ENCODE results near the gene CEMIP.

The CEMIP gene

DNA sequence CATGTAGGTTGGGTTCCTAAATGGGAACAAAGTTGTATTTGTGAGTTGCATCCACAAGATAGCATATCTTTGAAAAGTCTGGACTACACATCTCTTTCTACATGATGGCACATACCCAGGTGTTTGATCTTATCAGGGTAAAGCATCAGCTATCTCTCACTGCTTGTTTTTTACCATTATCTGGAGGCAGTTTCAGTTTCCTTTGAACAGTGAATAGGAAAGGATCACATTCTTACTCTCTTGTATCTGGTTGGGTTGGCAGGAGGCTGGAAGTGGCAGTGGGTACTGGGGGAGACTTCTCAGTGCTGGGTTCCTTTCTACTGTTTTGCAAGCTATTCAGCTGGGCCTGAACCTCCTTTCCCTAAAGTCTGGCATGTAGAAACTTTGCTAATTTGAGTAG is 4.1 kb downstream of the CEMIP start:
- DNase-seq (ENCODE audit: low read depth in 2 of 2), result no peak

DNA sequence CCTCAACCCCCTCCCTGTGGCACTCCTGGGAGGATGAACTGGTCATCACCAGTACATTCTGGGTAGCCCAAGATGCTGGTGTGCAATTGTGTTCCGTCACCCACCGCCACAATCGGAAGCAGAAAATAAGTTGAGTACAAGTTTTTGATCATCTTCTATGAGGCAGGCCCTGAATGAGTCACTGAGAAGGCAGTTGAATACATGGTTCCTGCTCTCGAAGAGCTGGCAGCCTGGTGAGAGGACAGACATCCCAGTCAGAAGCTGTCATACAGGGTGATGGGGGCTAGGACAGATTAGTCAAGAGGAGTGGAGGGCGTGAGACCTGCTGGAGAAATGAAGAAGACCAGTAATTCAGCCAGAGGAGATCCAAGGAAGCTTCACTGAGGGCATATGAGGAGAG is 6.2 kb downstream of the CEMIP start:
- no peak for DNase-seq (ENCODE audit: low read depth in 2 of 2)

DNA sequence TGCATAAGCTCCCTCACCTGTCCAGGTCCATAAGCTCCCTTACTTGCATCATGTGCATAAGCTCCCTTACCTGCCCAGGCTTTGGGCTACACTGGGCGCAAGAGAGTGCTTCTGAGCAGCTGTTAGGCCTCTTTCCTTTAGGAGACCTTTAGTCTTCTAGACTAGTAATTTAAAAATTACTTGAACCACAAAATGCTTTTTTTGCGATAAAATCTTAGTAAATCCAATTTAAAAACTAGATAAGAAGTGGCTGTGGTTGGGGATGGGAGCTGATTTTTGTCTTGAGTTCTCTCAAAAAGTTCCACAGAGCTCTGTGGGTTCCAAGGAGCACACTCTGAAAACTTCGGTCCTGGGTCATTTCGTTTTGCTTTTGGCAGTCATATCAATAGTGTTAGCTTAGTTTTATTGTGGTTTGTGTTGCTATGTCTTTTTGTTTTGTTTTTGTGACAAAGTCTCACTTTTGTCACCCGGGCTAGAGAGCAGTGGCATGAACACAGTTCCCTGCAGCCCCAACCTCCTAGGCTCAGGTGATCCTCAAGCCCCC is 6.7 kb downstream of the CEMIP start:
- no peak for DNase-seq (ENCODE audit: low read depth in 2 of 2)

DNA sequence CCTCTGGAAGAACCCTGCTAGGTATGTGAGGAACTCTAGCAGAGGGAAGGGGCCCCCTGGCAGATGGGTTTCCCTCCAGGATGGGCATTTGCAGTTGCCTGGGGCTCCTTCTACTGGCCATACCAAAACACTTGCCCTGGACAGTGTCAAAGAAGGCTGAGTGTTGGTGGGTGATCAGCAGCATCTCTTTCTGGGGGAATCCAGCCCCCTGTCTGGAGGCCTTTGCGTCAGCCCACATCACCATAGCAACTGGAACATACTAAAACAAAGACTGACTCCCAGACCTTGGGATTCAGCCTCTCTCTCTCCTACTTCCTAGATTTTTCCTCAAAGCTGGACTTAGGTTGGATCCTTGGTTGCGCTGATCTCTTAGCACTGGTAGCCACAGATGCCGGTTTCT is 8.1 kb downstream of the CEMIP start:
- no peak for DNase-seq (ENCODE audit: low read depth in 2 of 2)

DNA sequence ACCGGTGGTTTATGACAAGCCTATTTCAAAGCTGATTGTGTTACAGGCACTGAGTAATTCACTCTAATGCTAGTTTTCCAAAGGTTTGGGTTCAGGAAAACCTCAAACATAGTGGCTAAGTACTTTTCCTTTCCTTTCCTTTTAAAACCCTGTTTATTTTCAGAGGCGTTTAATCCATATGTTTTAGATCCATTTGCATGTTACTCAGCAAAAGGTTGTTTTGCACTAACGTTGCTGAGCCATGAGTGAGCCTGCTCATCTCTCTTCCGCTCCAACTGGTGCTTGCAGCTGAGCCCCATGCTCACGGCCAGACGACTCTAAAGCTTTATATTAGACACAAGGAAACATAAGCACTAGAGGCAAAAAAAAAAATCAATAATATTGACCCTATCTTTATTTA is 9.4 kb downstream of the CEMIP start:
- no peak for DNase-seq (ENCODE audit: low read depth in 2 of 2)

DNA sequence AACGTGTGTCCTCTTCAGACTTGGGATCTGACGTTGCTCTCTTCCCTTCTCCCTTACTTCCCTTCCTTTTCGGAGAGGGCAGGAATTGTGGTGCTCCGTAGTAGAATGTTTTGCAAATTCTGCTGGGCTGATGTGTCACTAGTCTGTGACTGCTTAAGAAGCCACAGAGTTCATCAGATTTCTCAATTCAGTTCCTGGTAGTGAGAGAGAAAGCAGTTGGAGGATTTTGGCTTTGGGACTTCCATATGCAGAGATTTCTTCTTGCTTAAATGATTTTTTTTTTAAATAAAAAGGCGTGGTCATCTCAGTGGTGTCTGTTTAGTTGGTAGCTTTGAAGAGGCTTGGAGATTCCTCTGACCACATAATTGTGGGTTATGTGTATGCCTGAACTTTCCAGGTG is 10.1 kb downstream of the CEMIP start:
- DNase-seq (ENCODE audit: low read depth in 2 of 2), result no peak

DNA sequence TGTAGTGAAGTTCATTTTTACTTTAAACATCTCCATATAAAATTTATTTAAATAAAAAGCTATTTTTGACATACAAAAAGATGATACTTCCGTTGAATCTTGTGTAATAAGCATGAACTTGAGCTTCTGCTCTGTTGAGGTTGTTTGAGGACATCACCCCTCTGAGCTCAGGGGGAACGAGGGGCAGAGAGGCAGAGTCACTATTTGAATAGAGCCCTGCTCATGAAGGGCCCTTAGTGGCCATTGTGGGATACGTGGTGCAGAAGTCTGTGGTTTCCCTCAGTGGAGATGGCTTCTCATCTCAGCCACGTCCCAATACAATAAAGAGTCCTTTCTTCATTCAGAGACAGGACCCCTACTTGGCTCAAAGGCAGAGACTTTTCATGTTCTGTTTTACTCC is 10.6 kb downstream of the CEMIP start:
- DNase-seq (ENCODE audit: low read depth in 2 of 2), result no peak

DNA sequence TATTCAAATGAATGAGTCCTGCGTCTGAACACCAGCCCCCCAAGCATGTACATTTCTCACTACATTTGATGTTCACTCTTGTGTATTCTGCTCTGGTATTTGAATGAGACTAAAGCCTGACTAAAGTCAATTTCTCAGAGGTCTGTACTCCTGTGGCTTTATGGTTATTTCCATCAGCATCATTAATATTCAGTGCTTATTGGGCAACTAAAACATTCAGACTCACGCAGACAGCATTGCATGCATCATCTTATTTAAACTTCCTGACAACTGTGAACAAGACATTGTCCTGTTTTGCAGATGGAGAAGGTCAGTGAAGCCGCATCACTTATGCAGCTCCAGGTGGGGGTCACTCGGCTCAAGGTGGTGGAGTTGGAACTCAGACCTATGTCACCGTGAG is 11.1 kb downstream of the CEMIP start:
- no peak for DNase-seq (ENCODE audit: low read depth in 2 of 2)

DNA sequence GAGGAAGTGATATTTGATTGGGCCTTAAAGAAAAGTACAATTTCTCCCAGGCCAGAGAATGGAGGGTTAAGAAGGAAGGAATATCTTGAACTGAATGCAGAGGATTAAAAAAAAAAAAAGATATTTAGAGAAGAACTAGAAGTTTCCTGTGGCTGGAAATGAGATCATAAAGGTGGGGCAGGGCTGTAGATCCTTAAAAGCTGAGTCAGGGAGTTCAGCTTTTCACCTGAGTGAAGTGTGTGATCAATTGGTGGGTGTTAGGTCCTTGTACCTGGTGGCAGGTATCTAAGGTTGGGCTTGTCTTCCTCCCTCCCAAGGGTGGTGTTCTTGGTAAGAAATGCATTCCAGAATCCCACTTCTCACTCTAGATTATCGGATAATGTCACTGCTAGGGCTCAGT is 11.8 kb downstream of the CEMIP start:
- no peak for DNase-seq (ENCODE audit: low read depth in 2 of 2)

DNA sequence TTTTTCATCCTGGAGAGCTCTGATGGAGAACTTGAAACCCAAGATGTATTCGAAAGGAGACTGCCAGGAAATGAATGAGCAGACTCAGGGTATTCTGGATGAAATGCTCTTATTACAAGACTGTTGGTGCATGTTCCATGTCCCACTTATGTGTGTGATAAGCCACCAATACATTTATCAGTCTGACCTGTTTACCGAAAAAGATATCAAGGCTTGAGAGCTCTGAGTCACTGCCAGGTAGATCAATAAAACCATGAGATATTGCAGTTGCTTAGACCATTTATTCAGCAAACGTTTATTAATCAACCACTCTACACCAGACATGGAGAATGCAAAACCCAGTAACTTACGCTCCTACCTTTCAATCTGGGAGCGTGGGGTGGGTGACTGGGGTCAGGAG is 17.2 kb downstream of the CEMIP start:
- no peak for DNase-seq (ENCODE audit: low read depth in 2 of 2)

DNA sequence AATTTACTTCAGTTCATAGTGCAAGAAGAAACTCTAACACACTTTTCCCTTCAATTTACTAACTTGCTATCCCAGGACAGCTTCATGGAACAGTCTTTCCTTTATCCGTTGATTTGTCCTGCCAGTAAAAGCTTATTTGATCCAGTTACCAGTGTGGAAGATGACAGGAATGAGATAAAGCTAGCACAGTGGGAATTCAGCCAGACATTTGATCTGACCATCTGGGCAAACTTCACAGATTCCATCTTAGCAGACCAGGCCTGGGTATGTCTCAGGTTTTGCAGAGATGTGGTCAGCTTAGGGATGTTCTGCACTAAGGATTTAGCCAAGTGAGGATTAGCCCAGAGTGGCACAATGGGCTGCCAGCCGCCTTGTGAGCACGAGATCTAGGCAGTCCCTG is 19.7 kb downstream of the CEMIP start:
- DNase-seq (ENCODE audit: low read depth in 2 of 2), result no peak

DNA sequence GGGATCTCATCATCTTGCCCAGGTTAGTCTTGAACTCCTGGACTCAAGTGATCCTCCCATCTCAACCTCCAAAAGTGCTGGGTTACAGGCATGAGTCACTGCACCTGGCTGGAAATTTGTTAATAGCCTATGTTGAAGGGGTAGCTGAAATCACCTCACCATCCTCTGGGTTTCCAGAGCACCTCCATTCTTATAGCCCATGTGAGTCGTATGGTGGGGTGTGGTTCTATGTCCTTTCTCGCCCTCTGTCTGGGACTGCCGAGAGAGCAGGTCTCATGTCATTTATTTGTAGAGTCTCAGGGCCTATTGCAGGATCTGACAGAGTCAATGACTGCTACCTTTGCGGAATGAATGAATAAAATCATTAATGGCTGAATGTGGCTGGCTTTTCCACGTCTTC is 20.9 kb downstream of the CEMIP start:
- DNase-seq (ENCODE audit: low read depth in 2 of 2), result no peak

DNA sequence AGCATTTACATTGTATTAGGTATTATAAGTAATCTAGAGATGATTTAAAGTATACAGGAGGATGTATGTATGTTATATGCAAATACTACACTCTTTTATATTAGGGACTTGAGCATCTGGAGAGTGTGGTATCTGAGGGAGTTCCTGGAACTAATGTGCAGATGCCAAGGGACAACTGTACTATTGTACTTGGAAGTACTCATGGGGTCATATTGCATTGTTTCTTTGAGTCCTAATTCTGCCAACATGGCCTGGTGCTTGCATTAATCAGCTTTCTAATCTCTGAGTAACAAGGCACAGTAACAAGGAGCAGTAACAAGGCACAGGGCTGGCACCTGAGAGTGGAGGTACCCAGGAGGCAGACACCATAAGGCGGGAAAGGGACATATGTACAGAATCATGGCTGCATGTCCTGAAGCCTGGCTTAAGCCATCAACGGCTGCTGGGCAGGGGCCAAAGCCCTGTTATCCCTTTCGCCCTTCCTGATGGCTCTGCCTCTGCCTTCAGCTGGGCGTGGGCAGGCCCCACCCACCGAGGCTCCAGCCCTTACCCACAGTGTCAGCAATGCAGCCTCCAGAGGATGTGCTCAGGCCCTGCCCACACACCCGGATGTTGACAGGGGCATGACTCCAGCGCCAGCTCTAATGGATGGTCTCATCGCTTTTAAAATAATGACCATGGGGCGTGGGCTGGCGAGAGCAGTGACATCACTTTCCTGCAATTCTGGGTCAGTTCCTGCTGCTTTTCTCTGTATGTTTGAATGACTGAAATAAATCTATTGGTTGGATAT is 22.9 kb downstream of the CEMIP start:
- DNase-seq (ENCODE audit: low read depth in 2 of 2), result no peak

DNA sequence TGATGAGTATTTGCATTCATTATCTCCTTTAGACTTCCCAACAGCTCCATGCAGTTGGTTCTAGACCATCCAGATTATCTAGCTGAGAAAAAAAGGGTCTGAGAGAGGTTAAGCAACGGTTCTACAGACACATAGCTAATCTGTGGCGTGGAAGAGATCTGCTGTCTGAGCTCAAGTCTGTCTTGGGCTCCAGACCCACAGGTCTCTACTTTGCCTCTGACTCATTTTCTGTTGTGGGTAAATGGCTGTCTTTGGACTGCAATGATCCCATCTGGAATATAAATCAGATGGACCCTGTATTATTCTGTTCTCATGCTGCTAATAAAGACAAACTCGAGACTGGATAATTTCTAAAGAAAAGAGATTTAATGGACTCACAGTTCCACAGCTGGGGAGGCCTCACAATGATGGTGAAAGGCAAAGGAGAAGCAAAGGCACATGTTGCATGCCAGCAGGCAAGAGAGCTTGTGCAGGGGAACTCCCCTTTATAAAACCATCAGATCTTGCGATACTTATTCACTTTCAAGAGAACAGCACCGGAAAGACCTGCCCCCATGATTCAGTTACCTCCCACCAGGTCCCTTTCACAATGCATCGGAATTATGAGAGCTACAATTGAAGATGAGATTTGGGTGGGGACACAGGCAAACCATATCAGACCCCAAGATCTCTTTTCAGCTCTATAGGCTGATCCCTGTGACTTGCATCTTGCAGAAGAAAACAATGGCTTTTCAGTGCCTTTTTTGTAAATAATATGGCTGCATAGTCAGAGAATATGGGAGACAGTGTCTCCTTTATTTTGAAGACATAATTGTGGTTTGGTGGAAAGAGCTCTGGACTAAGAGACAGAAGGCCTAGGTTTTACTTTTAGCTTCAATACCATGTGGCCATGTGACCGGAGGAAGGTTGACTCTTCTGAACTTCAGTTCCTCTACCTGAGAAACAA is 24.7 kb downstream of the CEMIP start:
- DNase-seq (ENCODE audit: low read depth in 2 of 2), result no peak

DNA sequence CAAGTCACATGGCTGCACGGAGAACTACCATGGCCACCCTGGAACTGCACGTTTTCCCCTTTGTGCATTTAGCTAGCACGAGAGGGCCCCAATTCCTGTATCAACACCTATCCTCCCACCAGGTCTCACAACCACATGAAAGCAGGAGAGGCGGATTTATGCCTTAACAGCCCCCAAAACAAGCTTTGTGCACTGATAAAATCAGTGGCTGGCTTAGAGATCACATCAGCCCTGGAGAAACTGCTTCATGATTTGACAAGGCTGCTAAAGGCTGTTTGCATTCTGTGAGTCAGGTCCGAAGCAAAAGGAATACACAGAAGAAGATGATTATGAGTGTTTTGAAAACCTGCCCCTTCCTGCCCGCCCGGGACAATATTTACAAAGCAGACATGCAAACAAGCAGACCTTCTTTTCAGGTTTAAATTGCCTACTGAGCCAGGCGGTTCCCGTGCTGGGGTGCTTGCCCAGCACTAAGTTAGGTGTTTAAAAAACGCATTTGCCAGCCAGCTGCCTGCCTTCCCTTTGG is 25.9 kb downstream of the CEMIP start:
- DNase-seq (ENCODE audit: low read depth in 2 of 2), result no peak

DNA sequence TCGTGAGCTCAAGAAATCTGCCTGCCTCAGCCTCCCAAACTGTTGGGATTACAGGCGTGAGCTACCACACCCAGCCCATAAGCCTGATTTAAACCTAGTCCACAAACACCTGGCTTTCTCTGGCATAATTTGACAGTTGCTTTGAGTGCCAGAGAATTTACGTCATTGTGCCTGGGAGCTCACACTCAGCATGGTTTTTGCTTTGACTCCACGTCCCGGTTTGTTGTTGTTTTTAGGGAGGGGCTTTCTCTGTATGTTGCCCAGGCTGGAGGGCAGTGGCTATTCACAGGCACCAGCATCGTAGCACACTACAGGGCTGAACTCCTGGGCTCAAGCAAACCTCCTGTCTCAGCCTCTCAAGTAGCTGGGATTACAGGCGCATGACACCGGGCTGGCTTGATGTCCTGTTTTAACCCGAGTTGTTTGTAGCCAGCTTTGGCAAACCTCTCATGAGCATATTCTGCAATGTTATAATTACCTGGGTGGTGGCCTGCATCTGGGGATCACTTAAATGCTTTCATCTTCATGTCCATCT is 32.7 kb downstream of the CEMIP start:
- DNase-seq (ENCODE audit: low read depth in 2 of 2), result no peak

DNA sequence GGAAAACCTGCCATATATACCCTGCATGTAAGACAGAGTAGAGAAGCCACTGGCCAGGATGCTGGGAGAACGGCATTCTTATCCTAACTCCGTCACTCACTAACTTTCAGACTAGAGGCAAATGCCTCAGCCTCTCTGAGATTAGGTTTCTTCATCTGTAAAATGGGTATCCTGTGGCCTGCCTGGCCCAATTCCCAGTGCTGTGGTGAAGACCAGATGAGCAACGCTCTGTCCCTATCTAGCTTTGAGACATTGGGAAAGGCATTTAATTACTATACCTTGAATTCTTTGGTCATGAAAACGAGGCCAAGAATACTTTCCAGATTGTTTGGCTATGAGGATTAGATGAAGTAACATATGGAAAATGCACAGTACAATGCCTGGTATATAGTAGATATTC is 35.9 kb downstream of the CEMIP start:
- DNase-seq (ENCODE audit: low read depth in 2 of 2), result no peak

DNA sequence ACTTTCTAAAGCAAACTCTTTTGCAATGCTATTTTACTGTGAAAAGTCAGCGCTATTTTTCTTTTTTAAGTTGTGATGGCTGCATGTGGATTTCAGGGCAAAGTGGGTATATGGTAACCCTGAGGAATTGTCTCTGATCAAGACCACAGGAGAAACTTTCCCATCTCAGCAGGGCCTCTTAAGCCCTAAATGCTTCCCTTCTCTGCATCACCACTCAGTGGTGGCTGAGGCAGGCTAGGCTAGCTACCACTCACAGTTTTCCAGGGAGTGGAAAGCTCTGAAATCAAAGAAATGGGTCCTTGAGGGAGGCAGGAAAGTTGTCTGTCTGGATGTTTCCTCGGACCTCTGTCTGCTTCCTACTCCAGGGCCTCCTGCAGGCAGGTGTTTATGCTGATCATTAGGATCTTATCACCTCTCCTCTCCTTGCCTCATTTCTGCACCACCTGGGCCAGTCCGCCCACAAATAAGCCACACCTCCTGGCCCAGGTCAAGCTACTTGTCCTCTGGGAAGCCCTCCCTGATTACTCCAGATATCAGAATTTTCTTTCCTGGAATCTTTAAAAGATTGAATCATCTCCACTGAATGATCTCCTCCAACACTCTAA is 37.0 kb downstream of the CEMIP start:
- no peak for DNase-seq (ENCODE audit: low read depth in 2 of 2)

DNA sequence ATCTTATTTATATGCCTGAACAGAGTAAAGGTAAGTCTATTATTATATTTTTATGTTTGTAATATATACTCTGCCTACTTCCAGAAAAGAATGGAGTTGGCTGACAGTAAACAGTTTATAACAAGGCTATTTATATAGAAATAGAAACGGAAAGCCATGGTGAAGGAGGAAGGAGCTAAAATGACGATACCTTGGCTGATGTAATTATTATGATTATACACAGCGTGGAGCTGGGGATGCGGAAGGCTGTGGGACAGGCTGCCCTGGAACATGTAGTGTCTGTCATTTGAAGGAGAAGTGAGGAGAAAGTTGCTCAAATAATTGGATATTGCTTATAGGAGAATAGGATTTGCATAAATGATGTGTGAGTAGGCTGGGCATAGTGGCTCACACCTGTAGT is 37.8 kb downstream of the CEMIP start:
- DNase-seq (ENCODE audit: low read depth in 2 of 2), result no peak

DNA sequence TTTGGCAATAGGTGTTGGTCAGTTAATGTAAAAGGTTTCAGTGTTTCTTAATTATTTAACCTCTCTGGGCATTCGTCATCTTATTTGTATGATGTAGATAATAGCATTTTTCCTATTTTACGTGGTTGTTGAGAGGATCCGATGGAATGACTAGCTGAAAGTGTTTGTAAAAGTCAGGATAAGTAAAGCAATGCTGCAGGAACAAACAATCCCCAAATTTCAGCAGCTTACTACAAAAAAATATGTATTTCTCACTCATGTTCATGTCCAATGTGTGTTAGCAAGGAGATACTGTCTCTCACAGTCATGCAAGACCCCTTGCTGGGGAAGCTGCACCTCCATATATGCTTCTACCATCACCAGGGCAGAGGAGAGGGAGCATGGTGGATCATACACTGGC is 38.7 kb downstream of the CEMIP start:
- DNase-seq (ENCODE audit: low read depth in 2 of 2), result no peak

DNA sequence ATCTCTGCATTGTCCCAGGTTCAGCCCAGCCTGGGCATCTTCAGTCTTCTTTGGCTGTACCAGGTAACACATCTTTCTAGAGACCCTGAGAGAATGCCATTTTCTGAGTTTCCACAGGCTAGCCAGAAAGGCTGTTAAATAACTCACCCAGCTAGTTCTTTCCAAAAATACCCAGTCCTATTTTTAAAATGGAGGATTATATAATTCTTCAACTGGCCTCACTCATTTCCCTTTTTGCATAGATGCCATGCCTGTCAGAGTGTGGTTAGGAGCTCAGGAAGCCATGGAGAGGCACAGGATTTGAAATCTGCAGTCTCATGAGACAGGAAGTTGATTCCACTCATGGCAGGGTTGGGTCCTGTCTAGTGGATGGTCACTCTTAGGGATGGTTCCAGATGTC is 39.8 kb downstream of the CEMIP start:
- DNase-seq (ENCODE audit: low read depth in 2 of 2), result no peak

DNA sequence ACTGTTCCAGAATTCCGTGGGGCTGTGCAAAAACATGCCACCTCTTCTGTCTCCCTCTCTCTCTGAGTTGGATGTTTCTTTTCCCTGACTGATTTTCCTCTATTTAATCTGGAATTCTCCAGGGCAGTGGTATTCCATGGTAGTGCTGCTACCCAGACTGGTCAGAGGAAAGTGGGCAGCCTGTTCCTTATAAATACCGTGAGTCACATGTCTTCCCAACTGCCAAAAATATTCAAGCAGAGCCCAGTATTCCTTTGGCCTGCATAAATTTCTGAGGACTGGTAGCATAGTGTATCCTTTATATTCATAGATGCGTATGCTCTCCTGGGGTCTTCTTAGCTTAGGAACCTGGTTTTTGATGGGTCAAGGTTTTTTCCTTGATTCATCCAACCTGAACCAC is 40.9 kb downstream of the CEMIP start:
- no peak for DNase-seq (ENCODE audit: low read depth in 2 of 2)

Measured in stimulated activated CD4-positive, alpha-beta T cell treated with anti-CD3 and anti-CD28 coated beads, Interleukin-1b, Interleukin-23, amount 100 ng/mL, for 1 hour (primary cell).